GM12872 (cell line): Measurements from ENCODE around the gene MAPKAP1.

Source experiments
- CTCF ChIP-seq: IDR thresholded peaks from 3 replicates; pipeline ENCODE4 v1.5.1; 2011; ENCODE audit warnings: low read depth, mild to moderate bottlenecking, low read length, moderate library complexity; ENCODE audit not compliant: insufficient read depth

Gene MAPKAP1

DNA sequence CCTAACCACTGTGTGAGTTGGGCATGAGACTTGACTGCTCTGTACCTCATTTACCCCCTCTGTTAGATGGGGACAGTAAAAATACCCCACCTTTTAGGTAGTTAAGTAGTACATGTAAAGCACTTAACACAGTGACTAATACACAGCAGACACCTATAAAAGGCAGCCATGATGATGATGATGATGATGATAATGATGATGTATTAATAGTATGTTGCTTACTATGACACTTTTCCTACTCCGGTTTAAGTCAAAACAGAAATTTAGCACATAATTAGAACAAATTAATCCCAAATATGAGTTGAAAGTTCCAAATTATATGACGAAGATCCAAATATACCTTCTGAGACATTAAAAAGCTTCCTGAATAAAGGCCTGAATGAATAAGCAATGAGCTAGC is 223.3 kb downstream of the MAPKAP1 start:
- no peak for TF ChIP-seq CTCF

GRCh38 chr9:125479846-125480615 is 227.0 kb downstream of the MAPKAP1 start:
- no peak for TF ChIP-seq CTCF

- TF ChIP-seq CTCF, result no peak
Measured at GRCh38 chr9:125477089-125477544, 229.9 kb downstream of the MAPKAP1 start.

- TF ChIP-seq CTCF, result no peak
Measured at GRCh38 chr9:125476645-125477044, 230.4 kb downstream of the MAPKAP1 start.

- no peak for TF ChIP-seq CTCF
Measured at GRCh38 chr9:125475385-125475784, 231.6 kb downstream of the MAPKAP1 start.

- TF ChIP-seq CTCF, result no peak
Measured at GRCh38 chr9:125472926-125473701, 233.9 kb downstream of the MAPKAP1 start.

- TF ChIP-seq CTCF, result no peak
Measured at GRCh38 chr9:125472562-125472925, 234.5 kb downstream of the MAPKAP1 start.
